MM.1S (cell line): ENCODE measurements around the gene CNTN5.

Experiments used
- DNase-seq: peaks from one replicate; pipeline ENCODE4 v3.0.0-alpha.2; 2015
- H2AFZ ChIP-seq: fragments of 300-600 bp; sonication (generic); 2 replicates; pipeline ENCODE4 v1.6.0; 2016; ENCODE audit warnings: antibody characterized with exemption, low read length
- H3F3A ChIP-seq: fragments of 300-600 bp; sonication (generic); 2 replicates; pipeline ENCODE4 v1.6.1; 2016; ENCODE audit warnings: mild to moderate bottlenecking, antibody characterized with exemption, low read length, moderate library complexity, mixed read lengths; ENCODE audit not compliant: insufficient read depth
- H3K27ac ChIP-seq: fragments of 300-600 bp; sonication (generic); 2 replicates; pipeline ENCODE4 v1.5.1; 2016; ENCODE audit warnings: mild to moderate bottlenecking, low read length
- H3K27me3 ChIP-seq: fragments of 300-600 bp; sonication (generic); replicated peaks from 2 replicates; pipeline ENCODE4 v1.6.0; 2016; ENCODE audit warnings: low read length; ENCODE audit not compliant: insufficient read depth
- H3K36me3 ChIP-seq: fragments of 300-600 bp; sonication (generic); replicated peaks from 2 replicates; pipeline ENCODE4 v1.6.1; 2016; ENCODE audit warnings: mild to moderate bottlenecking, low read length, mixed read lengths; ENCODE audit not compliant: insufficient read depth
- H3K4me1 ChIP-seq: fragments of 300-600 bp; sonication (generic); 2 replicates; pipeline ENCODE4 v1.6.1; 2016; ENCODE audit warnings: low read length, mixed read lengths
- H3K4me2 ChIP-seq: fragments of 300-600 bp; sonication (generic); 2 replicates; pipeline ENCODE4 v1.6.0; 2016; ENCODE audit warnings: low read depth, low read length
- H3K4me3 ChIP-seq: fragments of 300-600 bp; sonication (generic); 2 replicates; pipeline ENCODE4 v1.5.1; 2016; ENCODE audit warnings: low read length, mixed read lengths
- H3K79me2 ChIP-seq: fragments of 300-600 bp; sonication (generic); 2 replicates; pipeline ENCODE4 v1.6.1; 2016; ENCODE audit warnings: mixed run types, low read length, mixed read lengths
- H3K9ac ChIP-seq: fragments of 300-600 bp; sonication (generic); 2 replicates; pipeline ENCODE4 v1.6.1; 2016; ENCODE audit warnings: low read length, mixed read lengths
- H3K9me2 ChIP-seq: fragments of 300-600 bp; sonication (generic); replicated peaks from 2 replicates; pipeline ENCODE4 v1.6.1; 2016; ENCODE audit warnings: mild to moderate bottlenecking, low read length, mixed read lengths; ENCODE audit not compliant: insufficient read depth
- H3K9me3 ChIP-seq: fragments of 300-600 bp; sonication (generic); replicated peaks from 2 replicates; pipeline ENCODE4 v1.6.1; 2016; ENCODE audit warnings: mild to moderate bottlenecking, low read length, mixed read lengths; ENCODE audit not compliant: insufficient read depth
- H4K20me1 ChIP-seq: fragments of 300-600 bp; sonication (generic); 2 replicates; pipeline ENCODE4 v1.6.1; 2016; ENCODE audit warnings: mild to moderate bottlenecking, low read length, moderate library complexity, mixed read lengths; ENCODE audit not compliant: insufficient read depth
- CTCF ChIP-seq: fragments of 300-600 bp; sonication (generic); IDR thresholded peaks from 2 replicates; pipeline ENCODE4 v1.5.1; 2016; ENCODE audit warnings: antibody characterized with exemption, low read length, mixed read lengths
- EZH2 ChIP-seq: fragments of 300-600 bp; sonication (generic); optimal IDR thresholded peaks from 2 replicates; pipeline ENCODE3; 2017; ENCODE audit warnings: low read depth, mild to moderate bottlenecking, antibody characterized with exemption, low read length, mixed read lengths
- EZH2phosphoT487 ChIP-seq: fragments of 300-600 bp; sonication (generic); IDR thresholded peaks from 2 replicates; pipeline ENCODE4 v1.6.1; 2018; ENCODE audit warnings: antibody characterized with exemption, low read length

Gene CNTN5

GRCh38 chr11:99509863-99510262 is 489.1 kb downstream of the CNTN5 start:
- Histone ChIP-seq H3K9me3 (no peaks in the 10 kb centered on the region), H3K9ac (no peak overlapping the region), H3K27me3 (no peaks in the 10 kb centered on the region), H3K27ac (no peak overlapping the region), H3K4me2 (no peak overlapping the region), H2AFZ (no peak overlapping the region), H3K79me2 (no peaks in the 10 kb centered on the region), H4K20me1 (no peaks in the 10 kb centered on the region), H3K4me3 (no peak overlapping the region), H3K36me3 (no peaks in the 10 kb centered on the region), H3K4me1 (no peaks in the 10 kb centered on the region), H3F3A (no peaks in the 10 kb centered on the region), H3K9me2 (no peaks in the 10 kb centered on the region)
- no peak for DNase-seq
- TF ChIP-seq EZH2phosphoT487, result no peak

- Histone ChIP-seq H3K4me1 (no peaks in the 10 kb centered on the region), H4K20me1 (no peaks in the 10 kb centered on the region), H3K27ac (no peak overlapping the region), H3K36me3 (no peaks in the 10 kb centered on the region), H3K27me3 (no peaks in the 10 kb centered on the region), H2AFZ (no peak overlapping the region), H3K4me3 (no peak overlapping the region), H3K9me2 (no peaks in the 10 kb centered on the region), H3K9me3 (no peaks in the 10 kb centered on the region), H3F3A (no peaks in the 10 kb centered on the region), H3K79me2 (no peaks in the 10 kb centered on the region), H3K4me2 (no peak overlapping the region), H3K9ac (no peak overlapping the region)
- DNase-seq, result no peak
- no peak for TF ChIP-seq EZH2
- TF ChIP-seq CTCF, result no peak
- TF ChIP-seq EZH2phosphoT487, result no peak
These were observed 492.6 kb downstream of the CNTN5 start for GRCh38 chr11:99513368-99513767.

- Histone ChIP-seq H3K4me2 (no peak overlapping the region), H3K36me3 (no peaks in the 10 kb centered on the region), H3K9me2 (no peaks in the 10 kb centered on the region), H3K27me3 (no peaks in the 10 kb centered on the region), H3K4me1 (no peaks in the 10 kb centered on the region), H3K9me3 (no peaks in the 10 kb centered on the region), H2AFZ (no peak overlapping the region), H3F3A (no peaks in the 10 kb centered on the region), H3K27ac (no peak overlapping the region), H3K9ac (no peak overlapping the region), H3K4me3 (no peak overlapping the region), H3K79me2 (no peaks in the 10 kb centered on the region), H4K20me1 (no peaks in the 10 kb centered on the region)
- TF ChIP-seq EZH2, result no peak
- TF ChIP-seq EZH2phosphoT487, result no peak
- no peak for TF ChIP-seq CTCF
- DNase-seq, result no peak
These were observed 498.3 kb downstream of the CNTN5 start for GRCh38 chr11:99519095-99519494.

DNA sequence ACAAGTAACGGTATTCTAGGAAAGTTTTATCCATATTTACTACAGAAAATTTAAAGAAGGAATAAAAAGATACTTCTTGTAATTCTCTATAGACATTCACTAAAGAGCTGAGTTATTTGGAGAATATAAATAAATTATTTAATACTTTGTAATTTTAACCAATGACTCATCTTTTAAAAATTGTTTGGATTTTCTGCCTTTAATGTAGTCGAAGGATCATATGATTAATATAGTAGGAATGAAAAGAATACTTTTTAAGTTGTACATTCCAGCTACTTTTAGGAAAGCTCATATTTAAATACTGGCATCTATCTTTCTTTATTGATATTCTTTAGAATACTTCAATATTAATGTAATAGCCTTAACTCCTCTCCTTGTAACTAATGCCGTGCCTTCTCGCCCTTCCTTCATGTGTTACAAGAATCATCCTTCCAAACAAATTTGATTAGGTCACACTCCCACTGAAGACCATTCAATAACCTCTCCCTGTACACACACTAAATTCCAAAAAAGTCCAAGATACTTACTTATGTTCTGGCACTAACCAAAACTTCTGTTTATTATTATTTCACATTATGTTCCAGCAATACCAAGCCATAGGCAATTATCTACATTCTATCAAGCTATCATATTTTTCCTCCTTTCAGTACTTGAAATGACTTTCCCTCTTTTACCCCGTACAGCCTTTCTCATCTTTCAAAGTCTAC is 501.9 kb downstream of the CNTN5 start:
- Histone ChIP-seq H4K20me1 (no peaks in the 10 kb centered on the region), H3K36me3 (no peaks in the 10 kb centered on the region), H3K9me2 (no peaks in the 10 kb centered on the region), H3K9ac (no peak overlapping the region), H3K4me1 (no peaks in the 10 kb centered on the region), H2AFZ (no peak overlapping the region), H3F3A (no peaks in the 10 kb centered on the region), H3K4me2 (no peak overlapping the region), H3K4me3 (no peak overlapping the region), H3K27me3 (no peaks in the 10 kb centered on the region), H3K27ac (no peak overlapping the region), H3K9me3 (no peaks in the 10 kb centered on the region), H3K79me2 (no peaks in the 10 kb centered on the region)
- TF ChIP-seq CTCF, result no peak
- TF ChIP-seq EZH2phosphoT487, result no peak
- no peak for TF ChIP-seq EZH2
- DNase-seq, result no peak
